GM18951 (cell line): ENCODE data around the gene NT5C3B.
"Not testable (repeated sequence)": the region's sequence is repeated elsewhere in the genome, so short reads cannot be mapped to it uniquely, and the experiment has no call there.

Source experiments
- POLR2A ChIP-seq: IDR thresholded peaks from 4 replicates; pipeline ENCODE4 v1.6.1; 2011; ENCODE audit warnings: mild to moderate bottlenecking; ENCODE audit not compliant: insufficient read length, insufficient read depth; ENCODE audit errors: extremely low read depth
- in situ Hi-C: fragments of 300-500 bp; cut with MboI; formaldehyde crosslinking; loops from one replicate; pipeline ENCODE4 v1.12.0; 2022; ENCODE audit warnings: low sequenced_read_pairs, mixed read lengths, inconsistent platforms; ENCODE audit not compliant: unreplicated experiment

NT5C3B gene

DNA sequence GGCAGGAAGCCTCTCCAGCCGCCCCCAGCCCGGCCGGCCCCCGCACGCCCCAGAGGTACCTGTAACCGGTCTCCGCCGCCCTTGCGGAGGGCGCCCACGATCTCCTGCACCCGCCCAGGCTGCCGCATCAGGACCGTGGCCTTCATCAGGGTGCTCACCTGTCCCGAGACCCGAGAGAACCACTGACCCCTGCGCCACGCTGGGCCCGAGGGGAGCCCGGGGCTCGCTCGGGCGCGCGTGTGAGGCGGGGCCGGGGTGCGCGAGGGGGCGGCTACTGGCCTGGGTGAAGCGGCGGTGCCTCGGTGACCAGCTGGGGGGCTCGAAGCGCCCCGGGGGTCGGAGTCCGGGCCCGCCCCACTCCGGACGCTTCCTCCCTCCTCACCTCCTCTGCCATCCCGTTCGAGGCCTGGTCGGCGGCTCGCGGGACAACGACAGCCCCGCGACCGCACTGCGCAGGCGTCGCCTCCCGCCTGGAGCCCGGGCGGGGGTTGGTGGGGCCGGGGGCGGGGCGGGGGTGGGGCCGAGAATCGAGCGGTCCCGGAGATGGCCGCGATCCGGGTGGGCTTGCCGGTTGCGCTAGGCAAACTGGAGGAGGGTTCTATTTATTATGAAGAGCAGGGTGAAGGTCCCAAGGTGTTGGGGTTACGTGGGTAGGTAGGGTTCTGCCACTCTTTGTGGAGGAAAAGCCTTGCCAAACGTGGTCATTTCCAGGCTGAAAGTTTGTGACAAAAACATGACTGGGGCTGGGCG lies at the start of gene NT5C3B:
Gene NT5C3B, minus strand, starts transcription at position 433 of the 750 bp plus-strand sequence. Its CDS starts 39 bp downstream, at position 394.
- TF ChIP-seq POLR2A, result peak; percentile 59
- in situ Hi-C loops, result no loop called here

DNA sequence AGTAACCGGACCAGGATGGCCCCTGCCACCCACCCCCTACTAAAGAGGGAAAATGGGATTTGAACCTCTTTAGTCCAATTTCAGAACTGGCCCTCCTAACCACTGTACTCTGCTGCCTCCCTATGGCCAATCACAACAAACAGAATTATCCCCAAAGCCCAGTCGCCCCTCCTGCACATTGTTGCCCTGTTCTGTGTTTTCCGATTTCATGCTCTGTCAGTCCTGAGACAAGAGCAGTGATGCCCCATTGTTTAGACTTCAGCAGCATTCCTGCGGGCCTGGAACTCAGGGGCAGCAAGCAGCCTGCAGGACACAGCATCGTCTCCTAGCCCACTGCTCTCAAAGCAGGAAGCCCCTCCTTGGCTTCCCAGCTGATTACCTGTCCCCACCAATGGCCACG lies 49.7 kb upstream of the NT5C3B start:
- TF ChIP-seq POLR2A, result no peak
- in situ Hi-C loops, result no loop called here

DNA sequence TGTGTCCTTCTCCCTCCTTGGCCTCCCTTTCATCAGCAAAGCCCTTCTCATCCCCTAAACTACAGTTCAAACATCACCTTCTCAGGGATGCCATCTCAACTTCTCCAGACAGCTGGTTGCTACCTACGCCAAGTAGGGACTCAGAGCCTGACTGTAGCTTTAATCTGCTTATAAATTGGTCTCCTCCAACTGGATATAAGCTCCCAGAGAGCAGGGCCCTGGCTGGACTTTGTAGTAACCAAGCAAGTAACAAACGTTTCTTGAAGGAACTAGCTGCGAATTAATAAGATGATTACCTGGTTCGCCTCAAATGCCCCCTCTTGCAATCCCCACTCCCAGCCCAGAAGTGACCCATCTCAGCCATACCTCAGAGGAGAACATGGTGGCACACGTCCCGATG lies 46.7 kb upstream of the NT5C3B start:
- TF ChIP-seq POLR2A, result no peak
- in situ Hi-C loops, result no loop called here

DNA sequence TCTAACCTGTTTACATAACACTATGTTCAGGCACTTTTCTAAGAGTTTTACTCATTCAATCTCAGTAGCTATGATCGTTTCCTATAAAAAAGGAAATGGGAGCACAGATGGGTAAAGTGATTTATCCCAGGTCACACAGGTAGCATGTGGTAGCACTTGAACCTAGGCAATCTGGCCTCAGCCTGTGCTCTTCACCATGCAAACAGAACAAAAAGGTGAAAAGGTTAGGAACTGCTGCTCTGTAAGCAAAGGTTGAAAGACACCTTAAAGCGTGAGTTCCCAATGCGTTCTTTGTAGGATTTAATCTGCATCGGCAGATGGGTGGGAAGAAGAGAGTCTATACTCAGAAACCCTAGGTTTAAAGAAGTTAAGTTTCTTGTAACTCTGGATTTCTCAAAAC lies 44.1 kb upstream of the NT5C3B start:
- TF ChIP-seq POLR2A, result no peak
- in situ Hi-C loops, result no loop called here

DNA sequence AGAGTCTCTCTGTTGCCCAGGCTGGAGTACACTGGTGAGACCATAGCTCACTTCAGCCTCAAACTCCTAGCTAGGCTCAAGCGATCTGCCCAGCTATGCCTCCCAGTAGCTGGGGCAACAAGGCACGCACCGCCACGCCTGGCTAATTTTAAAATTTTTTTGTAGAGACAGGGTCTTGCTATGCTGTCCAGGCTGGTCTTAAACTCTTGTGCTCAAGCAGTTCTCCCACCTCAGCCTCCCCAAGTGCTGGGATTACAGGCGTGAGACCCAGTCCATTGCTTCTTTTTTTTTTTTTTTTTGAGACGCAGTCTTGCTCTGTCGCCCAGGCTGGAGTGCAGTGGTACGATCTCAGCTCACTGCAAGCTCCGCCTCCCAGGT lies 38.2 kb upstream of the NT5C3B start:
- in situ Hi-C loops, result not testable (repeated sequence)

DNA sequence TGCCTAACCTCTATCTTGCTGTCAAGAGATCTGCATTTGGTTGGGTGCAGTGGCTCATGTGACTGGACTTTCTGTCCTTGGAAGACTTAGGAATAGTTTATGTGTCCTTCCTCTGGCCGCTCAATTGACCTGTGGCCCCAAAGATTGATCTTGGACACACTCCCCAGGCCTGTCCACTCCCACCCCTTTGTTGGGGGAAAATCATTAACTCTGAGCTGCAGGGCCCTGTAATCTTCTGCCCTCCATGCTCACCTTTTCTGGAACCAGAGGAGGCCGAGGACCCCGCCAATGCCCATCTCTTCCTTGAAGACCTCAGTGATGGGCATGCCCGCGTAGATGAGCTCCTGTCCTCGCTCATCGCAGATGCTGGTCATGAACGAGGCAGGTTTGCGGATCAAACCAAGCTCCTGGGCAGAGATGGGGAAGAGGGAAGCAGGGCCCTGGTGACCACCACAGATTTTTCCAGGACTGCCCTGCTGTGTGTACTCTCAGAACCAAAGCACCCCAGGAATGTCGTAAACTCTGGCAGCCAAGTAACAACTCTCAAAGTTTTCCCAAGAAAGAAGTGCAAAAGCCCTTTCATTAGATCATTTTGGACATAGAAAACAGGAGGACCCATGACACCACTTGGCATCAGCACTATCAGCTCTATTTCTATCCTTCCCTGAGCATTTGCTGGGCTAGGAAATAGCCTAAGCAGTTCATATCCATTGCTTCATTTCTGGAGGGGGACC lies 37.7 kb upstream of the NT5C3B start:
- TF ChIP-seq POLR2A, result no peak
- in situ Hi-C loops, result no loop called here

DNA sequence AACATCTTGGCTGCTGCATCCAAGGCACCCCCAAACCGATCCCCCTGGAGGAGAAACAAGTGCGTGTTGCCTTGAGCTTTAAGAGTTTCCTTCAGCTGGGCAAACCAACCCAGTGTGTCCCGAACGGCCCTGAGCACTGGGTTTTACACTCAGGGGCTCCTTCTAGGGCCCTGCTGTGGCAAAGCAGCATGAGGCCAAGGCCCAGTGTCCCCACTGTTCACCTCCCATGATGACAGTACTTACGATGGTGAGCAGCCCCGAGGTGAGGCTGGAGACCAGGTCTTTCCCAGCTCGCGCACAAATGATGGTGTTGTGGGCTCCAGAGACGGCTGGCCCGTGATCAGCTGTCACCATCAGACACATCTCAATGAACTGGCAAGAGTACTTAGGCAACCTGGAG lies 35.8 kb upstream of the NT5C3B start:
- TF ChIP-seq POLR2A, result no peak
- in situ Hi-C loops, result no loop called here

DNA sequence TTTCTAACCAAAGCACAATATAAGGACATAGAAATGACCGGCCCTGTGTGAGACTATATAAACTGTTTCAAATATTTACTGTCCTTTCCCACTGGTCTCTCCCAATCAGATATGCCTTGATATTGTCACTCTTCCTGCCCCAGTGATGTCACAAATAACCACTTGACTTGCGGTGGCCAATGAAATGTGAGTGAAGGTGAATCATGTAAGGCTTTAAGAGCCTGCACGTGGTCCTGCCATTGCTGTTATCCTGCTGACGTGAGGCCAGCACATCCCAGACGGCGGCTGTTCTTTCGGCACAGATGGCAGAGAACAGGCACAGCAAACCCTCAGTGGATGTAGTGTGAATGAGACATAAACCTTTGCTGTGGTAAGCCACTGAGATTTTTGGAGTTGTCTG lies 34.6 kb upstream of the NT5C3B start:
- in situ Hi-C loops, result no loop called here
- TF ChIP-seq POLR2A, result no peak

DNA sequence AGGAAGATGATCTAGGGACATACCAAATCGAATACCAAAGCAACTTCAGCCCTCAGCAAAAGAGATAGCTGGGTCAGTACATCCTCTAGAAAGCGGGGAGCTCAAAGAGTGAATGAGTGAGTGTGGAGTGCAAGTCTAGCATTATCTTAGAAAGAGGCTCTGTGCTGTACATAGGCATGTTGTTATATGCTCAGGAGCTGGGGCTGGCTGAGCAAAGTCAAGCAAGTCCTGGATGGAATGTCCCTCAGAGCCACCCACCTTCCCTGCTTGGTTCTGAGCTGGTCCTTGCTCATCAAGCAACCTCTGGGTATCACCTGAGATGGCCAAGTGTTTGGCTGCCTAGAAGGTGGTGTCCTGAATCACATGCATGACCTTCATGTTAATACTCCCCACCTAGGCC lies 34.1 kb upstream of the NT5C3B start:
- no peak for TF ChIP-seq POLR2A
- in situ Hi-C loops, result no loop called here

DNA sequence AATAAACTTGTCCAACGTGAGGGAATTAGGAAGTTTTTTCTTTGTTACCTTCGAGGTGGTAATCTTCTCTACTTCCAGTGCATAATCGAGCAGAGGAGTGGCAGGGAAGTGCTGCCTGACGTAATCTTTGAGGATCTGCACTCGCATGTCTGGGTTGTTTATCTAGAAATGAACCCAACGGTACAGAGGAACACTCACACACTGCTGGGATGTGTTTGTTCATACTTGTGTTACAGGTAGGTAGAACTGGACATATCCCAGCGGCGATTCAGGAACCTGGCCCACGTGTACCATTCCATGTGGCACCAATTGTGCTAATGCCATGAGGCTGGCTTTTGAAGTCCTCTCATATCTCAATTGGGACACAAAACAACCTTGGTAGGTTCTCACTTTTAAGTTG lies 33.4 kb upstream of the NT5C3B start:
- in situ Hi-C loops, result no loop called here
- no peak for TF ChIP-seq POLR2A

DNA sequence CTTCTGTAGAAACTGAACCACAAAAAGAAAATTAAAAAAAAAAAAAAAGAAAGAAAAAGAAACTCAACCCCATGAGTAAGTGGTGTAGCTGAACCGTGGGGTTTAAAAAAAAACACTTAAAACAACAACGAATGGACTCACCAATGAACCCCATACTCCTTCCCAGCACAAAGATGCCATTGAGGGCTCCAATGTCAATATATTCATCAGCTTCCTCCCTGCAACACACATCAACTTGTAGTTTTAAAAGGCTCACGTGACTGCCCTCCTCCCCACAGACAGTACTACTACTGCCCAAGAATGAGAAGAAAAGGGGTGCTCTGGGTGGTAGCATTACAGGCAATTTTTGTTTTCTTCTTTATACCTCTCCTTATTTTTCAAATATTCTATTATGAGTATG lies 32.5 kb upstream of the NT5C3B start:
- TF ChIP-seq POLR2A, result no peak
- in situ Hi-C loops, result no loop called here

DNA sequence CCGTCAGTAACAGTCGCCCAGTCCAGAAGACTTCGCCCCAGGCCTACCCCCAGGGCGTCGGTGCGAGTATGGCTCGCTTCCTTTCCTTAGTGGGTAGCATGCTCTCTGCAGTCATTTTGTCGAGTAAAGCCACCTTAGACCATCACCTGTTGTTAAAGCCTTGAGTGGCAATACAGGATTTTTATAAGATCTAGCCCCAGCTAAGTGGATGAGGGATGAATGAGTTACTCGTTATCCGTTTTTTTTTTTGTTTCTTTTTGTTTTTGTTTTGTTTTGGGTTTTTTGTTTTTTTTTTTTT lies 29.5 kb upstream of the NT5C3B start:
- TF ChIP-seq POLR2A, result no peak
- in situ Hi-C loops, result no loop called here

DNA sequence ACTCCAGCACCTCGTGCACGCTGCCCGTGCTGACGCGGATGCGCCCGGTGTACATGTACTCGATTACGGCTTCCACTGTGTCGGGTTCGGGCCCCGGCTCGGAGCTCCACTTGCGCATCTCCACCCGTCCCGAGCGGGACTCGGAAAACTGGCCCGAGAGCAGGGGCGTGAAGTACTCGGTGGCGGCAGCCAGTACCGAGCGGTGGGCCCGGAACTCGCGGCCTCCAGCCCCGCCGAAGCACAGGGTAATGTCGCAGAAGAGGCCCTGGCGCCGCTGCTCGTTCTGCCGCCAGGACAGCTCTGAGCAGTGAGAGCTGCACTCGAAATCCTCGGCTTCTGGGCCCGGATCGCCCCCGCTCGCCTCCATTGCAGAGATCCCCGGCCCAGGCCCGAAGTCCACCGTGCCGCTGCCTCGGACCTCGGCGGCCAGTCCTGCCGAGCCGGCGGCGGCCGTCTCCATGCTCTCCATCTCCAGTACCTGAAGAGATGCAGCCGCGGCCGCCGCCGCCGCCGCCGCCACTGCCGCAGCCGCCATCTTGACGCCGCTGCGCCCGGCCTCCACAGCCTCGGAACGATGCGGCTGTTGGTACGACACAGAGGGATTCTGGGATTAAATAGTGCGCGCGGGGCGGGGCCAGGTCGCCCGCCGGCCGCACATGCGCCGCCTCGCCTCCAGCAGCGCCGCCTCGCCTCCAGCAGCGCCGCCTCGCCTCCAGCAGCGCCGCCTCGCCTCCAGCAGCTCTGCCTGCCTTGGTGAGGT lies 29.0 kb upstream of the NT5C3B start, which contains the start of gene KLHL11:
Gene KLHL11, minus strand, starts transcription at position 588 of the 760 bp plus-strand sequence. Its CDS starts 53 bp downstream, at position 535.
- TF ChIP-seq POLR2A, result peak; percentile 96
- in situ Hi-C loops, result no loop called here

DNA sequence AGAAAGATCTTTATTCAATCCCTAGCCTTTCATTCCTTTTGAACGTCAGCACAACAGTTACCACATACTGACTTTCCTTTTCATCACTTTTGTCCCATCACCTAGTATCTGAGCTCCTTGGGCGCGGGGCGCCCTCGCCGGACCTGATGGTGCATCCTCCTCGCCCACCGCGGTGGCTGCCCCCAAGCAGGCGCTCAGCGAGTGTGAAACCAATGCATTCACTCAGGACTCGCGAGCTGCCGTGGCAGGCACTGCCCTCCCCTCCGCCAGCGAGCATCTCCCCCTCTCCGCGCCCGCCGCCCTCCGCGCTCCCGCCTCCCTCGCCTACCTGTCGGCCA lies 28.4 kb upstream of the NT5C3B start:
- TF ChIP-seq POLR2A, result no peak

More for the DNA sequence above, 28.4 kb upstream of the NT5C3B start:
- in situ Hi-C loops, result no loop called here
